GM18858 (cell line): ENCODE results near the gene VPREB3.

Experiments used
- ATAC-seq: cut with Tn5 transposase; IDR thresholded peaks from one replicate; pipeline ENCODE4 v1.9.1; 2021; ENCODE audit not compliant: unreplicated experiment

Gene VPREB3

DNA sequence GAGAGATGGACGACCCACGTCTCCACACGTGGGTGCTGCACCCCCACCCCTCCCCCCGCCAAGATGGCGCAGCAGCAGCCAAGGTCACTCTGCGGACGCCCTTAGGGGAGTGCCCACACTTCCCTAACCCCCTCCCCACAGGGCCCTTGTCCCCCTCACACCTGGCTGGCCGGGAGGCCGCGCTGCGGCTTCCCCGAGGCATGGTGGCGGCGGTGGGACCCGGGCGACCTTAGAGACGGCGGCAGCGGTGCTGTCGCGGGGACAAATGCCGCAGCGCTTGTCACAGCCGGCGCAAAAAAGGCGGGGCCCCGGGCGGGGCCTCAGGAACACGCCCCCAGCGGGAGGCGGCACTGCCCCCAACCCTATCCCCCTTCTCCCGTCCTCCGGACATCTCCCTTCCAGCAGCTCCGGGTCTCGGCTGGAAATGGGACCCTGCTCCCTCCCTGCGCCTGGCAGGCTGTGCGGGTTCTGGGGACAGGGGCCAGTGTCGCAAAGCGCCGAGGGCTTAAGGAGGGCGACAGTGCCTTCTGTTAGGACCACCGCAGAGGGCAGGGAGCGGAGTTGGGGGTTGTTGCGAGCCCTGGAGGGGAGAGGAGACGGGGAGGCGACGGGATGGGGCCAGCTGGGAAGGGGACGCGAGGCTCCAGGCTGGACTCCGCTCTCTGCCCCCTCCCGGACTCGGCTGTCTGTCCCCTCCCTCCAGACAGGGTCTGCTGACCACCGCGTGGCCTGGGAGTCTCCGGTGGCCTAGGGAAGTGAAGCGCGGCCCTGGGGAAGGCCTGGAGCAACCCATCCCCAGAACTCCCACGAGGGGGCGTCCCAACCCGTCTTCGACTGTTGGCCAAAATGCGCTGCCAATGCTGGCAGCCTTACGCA is 13.7 kb upstream of the VPREB3 start, which contains the start of gene CHCHD10:
Gene CHCHD10 (minus strand): TSS at position 300 of the 876 bp plus-strand sequence. CDS start 98 bp downstream, at position 202.
- ATAC-seq = no peak

DNA sequence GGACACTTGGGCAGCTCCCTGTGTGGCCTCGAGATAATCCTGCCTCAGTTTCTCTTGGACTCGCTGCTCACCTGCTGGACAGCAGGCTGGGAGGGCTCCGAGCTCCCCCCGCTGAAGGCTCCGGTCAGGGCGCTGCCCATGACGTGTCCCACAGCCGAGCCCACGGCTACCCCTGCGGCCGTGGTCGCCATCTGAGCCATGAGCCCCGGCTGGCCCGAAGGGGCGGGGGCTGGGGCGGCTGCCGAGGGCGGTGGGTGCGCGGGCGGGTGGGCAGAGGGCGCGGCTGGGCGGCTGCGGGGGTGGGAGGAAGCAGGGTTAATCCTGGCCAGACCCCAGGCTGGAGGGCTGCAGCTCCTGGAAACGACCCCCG is 13.1 kb upstream of the VPREB3 start:
- ATAC-seq = no peak

DNA sequence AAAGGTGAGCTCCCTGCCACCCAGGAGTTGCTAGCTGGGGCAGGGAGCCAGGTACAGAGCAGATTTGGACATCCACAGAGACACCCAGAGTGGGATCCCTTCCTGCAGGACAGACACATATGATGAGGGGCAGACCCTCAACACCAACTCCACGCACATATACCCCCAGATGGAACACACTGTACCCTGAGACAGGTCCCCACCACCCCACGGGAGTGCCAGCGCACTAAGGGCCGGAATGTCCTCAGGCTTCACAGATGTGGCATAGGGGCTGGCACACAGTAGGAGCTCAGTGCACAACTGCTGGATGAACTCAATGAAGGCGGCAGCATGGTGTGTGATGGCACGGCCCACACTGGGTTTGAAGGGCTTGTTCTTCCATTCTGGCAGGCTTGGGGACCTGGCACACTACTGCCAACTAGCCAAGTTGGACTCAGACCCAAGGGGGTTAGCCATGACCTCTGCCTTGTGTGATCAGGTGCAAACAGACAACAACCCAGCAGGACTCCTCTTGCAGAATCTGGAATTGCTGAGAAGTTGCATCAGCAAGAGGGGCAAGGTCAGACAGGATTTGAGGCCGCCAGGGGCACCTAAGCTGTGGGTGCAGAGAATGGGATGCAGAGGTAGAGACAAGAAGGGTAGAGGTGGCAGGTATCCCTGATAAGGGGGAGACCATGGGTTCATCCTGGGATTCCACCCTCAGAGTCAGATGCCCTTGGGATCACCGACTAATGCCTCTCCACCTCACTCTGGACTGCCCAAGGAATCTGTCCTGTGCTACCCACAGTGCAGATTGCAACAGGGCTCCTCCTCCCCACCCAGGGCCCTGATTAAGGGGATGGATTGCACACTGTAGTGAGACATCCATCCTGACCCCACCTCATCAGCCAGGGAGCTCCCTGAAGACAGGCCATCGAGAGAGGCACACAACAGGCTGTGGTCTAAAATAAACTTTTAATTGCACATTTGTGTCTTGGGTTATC is 11.0 kb upstream of the VPREB3 start:
- ATAC-seq = no peak

DNA sequence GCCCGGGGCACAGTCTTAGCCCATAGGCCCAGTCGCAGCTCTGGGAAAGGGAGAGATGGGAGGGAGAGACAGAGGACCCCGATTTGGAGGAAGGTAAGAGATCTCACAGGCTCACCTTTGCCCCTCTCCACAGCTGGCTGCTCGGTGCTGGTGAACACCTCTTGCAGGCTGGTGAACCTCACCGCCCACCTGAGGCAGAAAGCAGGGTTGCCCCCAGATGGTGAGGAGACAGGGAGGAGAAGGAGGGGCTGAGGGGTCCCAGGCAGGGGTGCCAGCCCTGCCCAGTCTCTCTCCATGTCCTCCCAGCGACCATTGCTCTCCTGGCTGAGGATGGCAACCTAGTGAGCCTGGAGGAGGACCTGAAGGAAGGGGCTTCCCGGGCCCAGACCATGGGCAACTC is 9.7 kb upstream of the VPREB3 start:
- no peak for ATAC-seq

DNA sequence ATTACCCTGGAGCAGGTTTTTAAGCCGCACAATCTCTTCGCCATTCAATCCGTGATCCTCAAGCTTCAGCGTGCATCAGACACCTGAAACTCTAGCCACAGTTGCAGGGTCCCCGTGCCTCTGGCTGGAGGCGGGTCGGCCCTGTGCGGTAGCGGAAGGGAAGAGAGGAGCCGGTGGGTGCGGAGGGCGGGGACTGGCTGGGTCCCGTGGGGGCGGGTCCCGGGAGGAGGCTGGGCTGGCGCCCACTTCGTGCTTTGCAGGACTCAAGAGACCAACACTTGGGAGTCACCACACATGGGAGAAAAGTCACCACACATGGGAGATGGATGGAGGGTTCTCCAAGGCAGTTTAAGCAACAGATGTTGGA is 9.3 kb upstream of the VPREB3 start:
- no peak for ATAC-seq

DNA sequence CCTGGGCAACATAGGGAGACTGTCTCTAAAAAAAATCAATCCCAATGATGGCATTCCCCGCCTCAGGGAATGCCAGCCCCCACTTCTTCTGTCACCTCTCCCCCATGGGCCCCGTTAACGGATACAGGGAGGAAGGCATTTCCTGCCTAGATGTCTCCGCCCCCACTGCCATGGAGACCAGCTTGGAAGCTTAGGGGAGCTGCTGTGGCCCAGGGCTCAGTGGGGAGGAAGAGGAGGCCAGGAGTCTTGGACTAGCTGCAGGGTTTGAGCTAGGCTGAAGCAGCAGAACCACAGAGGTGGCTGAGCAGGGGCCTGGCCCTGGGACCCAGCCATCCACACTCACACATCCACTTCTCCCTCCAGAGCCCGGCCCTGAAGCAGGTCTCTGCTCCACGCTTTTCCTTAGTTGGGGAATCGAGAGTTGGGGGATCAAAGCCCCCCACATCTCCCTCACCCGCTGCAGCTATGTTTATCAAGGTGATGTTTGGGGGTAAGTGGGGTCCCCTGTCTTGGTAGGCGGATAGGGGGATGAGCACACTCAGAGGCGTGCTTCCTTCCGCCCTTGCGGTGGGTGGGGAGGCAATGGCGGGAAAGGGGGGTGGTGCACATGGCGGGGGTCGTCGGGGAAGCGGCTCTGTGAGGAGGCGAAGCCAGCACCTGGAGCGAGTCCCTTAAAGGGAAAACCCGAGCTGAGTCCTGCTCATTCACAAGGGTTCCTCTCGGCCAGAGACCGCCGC is 8.8 kb upstream of the VPREB3 start, which contains the start of gene C22orf15:
Gene C22orf15 (plus strand): TSS at position 149 of the 737 bp plus-strand sequence. CDS start 317 bp downstream, at position 466.
- no peak for ATAC-seq

DNA sequence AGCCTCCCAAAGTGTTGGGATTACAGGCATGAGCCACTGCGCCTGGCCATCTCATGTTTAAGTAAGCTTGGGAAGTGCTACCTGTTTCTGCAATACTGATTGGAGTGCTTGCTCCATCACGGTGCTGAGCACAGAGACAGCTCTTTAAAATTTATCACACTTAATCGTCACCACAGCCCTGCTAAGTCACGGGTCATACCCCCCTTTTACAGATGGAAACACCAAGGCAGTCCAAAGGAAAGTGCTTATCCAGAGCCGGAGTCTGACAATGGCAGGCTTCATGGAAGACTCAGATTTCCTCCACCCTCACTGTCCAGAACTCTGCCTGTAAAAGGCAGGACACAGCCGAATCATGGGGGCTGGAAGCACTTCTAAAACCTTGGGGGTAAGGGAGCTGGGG is 5.8 kb upstream of the VPREB3 start:
- no peak for ATAC-seq

DNA sequence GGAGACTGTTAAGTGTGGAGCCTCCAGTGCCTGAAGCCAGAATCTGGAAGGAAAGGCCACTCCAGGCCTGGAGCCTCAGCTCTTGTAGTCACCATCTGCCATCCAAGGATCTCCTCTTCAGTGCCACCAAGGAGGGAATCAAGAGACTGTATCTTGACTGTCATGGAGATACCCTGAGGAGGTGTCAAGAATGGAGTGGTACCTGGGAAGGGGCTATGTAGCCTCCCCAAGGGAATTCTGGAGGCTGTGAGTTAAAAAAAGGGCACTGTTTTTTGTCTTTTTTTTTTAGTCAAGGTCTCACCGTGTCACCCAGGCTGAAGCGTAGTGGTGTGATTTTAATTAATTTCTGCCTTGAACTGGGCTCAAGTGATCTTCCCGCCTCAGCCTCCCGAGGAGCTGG is 5.3 kb upstream of the VPREB3 start:
- no peak for ATAC-seq

DNA sequence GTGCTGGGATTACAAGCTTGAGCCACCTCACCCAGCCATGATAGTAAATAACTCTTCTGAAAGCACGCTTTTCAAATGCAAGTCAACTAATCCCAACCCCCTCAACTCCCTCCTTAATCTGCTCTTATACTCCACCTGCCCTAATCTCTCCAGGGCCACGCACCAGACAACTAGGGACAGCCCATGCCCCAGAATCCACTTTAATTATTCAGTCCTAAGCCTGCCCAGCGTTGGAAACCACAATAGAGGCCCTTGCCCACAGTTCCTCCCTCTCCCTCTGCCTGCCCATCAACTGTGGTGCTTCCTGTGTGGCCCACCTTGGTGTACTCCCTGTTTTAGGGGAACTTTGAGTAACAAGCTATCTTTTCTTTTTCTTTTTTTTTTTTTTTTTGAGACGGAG is 2.7 kb upstream of the VPREB3 start:
- no peak for ATAC-seq

DNA sequence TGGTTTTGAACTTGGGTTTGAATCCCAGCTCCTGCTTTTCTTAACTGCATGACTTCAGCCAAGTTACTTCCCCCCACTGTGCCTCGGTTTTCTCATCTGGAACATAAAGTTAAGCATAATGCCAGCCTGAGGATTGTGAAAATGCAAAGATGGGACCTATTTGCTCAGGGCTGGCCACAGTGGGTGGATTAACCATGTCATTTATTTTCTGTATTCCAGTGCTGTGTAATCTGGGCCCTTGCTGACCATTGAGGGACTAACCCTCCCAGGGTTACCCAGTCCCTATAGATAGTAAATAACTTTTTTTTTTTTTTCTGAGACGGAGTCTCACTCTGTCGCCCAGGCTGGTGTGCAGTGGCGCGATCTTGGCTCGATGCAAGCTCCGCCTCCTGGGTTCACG is 1.5 kb upstream of the VPREB3 start:
- ATAC-seq = no peak

DNA sequence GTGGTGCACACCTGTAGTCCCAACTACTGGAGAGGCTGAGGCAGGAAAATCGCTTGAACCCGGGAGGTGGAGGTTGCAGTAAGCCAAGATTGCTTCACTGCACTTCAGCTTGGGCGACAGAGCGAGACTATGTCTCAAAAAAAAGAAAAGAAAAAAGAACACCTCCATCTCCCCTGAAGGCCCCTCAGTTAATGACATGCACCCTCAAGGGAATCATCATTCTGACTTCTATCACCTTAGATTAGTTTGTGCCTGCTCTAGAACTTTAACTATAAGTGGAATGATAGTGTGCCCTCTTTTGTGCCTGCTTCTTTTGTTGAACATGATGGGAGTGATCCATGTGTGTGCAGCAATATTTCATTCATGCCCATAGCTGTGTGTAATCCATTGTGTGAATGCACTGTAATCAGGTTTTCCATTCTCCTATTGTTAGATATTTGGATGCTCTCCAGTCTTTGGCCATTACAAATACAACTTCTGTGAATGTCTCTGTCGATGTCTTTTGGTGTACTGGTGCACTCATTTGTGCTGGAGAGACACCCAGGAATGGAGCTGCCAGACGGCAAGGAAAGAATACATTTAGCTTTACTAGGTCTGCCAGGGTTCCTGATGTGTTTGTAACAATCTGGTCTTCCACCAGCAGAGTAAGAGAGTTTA is 883 bp upstream of the VPREB3 start:
- ATAC-seq = no peak

DNA sequence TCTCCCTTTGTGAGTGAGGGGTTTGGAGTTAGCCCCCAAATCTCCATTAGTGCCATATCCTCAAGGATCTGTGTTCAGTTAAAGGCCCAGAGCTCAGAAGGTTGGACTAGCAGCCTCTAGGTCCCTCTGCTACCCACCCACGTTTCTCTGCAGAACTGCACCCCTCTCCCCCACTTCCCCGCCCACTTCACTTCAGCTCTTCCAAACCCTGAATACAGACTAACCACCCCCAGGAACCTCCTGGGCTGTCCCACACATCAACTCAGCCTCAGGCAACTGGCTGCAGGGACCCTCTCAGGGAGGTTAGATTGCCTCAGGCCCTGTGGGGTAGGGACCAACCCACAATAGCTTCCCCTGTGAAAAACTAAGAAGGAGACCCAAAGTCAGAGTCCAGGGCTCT is 840 bp downstream of the VPREB3 start:
- no peak for ATAC-seq

DNA sequence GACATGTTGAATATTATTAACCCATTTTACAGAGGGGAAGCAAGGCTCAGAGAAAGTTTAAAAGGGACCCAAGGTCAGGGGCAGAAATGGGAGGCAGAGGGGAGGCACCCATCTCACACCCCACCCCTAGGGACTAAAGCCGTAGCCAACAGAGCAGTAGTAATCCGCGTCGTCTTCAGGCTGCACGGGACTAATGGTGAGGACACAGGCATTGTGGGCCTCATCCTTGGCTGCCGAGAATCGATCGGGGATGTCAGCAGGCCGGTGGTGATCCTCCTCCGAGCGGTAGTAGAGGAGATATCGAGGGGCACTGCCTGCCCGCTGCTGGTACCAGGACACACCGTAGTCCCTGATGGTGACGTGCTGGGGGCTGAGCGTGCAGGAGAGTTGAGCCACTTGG is 1.5 kb downstream of the VPREB3 start:
- ATAC-seq = no peak

DNA sequence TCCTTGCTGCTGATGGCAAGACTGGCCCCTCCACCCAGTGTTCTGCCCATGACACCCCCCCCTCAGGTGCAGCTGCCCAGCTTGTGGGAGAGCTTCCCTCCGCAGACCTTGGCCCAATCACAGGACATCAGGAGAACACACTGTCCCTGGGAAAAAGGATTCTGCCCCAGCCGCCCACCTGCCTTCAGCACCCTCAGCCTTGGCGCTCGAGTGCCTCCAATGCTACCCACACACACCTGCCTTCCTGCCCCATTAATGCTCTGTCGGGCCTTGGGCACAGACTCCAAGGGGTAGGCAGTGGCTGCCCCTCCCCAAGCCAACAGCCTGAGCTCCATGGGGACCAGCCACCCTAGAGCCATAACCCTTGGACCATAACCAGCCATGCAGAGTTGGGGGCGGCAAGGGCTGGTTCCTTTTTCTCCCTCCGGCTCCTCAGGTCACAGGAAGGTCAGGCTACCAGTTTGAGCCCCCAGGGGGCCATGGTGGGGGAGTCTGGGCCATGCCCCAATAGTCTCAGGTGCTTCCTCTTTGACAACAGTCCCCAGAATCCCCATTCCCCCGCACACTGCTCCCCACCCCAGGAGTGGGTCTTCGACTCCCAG is 2.0 kb downstream of the VPREB3 start:
- no peak for ATAC-seq

DNA sequence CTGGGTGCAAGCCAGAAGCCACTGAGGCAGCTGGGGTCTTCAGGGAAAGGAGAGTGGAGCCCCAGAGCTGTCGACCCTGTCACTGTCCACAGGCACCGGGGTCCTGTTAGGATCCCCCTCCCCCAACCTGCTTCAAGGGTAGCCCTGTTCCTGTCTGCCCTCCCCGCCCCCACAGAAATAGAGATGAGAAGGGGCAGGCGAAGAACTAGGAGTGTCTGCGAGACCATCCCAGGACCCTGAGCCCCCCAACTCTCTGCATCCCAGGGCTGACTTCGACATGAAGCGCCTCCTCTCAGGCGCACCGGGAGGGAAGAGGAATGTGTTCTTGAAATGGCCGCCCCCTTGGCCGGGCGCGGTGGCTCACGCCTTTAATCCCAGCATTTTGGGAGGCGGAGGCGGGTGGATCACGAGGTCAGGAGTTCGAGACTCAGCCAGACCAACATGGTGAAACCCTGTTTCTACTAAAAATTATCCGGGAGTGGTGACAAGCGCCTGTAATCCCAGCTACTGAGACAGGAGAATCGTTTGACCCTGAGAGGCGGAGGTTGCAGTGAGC is 2.7 kb downstream of the VPREB3 start:
- ATAC-seq = no peak

DNA sequence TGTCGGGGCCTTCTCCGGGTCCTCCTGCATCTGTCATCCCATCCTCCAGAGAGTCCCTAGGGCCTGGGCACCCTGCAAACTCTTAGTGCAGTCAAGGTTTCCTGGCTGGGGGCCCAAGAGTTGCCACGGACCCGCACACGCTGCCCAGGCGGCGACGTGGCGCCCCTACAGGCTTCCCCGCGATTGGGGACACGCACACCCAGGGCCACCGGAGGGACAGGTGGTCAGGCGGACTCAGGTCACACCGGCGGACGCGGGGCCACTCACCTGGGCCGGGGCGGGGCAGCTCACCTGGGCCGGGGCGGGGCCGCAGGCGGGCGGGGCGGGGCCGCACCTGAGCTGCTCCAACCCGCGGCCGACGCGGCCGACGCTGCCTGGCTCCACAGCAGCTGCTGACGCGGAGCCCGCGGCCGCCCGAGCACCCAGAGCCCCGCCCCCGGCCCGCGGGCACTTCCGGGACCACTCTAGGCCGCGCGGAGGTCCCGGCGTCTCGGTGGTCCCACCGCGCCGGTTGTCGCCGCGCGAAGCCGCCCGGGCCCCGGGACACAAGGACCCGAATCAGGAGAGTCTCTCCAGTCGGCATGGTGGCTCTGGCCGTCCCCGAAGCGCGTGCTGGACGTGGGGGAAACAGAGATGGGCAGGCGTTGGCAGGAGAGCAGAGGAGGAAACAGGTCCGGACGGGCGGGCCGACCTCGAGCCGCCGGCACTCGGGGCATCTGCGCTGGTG is 3.3 kb downstream of the VPREB3 start, which contains the start of gene ZNF70:
Gene ZNF70 (minus strand): TSS at position 399 of the 727 bp plus-strand sequence. CDS start 5,972 bp downstream, outside the sequence.
- ATAC-seq = no peak

DNA sequence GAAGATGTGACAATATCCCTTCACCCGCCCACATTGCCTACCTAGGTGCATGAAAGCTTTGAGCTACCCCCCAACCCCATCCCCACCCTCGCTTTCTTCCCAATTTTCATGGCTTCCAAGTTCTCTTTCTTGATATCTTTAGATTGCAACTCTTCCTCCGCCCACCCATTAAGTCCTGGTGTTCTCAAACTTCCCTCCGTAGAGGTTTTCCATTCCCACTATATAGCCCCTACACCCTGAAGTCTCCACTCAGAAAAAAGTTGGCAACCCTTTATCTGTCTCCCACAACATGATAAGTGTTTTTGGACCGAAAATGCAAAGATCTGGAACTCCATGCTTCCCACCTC is 3.9 kb downstream of the VPREB3 start:
- no peak for ATAC-seq

DNA sequence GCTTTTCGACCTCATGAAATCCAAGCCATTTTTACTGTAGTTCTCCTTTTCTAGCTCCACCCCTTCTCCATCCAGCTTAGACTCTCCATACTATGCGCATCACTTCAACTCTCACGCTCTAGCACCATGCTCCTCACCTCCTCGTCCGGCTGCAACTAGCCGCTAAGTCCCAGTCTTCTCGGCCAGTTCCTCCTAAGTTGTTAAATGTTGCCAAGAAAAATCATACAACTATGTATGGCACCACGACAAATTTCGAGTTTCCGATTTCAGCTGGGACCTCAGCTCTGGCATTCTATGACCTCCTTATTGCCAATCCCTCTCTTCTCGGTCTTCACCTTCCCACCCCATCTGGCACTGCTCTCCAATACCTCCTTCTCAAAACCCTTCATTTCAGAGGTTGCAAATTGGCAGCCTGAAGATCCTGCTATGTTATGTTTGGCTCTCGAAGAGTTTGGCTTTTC is 4.4 kb downstream of the VPREB3 start:
- no peak for ATAC-seq

DNA sequence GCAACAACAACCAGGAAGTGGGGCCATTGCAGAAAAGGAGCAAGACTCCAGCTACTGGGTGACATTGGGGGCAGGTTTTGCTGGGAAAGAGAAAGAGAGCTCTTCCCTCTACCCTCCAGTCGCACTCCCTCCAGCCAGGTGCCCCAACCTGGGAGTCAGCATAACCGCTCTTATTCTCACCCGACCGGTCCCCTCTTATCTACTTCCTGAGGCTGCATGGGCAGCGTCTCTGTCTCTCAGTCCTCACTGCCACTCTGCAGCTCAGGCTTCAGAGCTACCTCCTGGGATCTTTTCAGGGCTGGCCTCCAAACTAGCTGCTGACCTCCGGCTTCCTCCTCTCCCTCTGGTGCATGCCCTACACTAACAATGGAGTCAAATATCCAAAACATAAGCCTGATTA is 8.4 kb downstream of the VPREB3 start:
- no peak for ATAC-seq
